HG03108 (cell line): Measurements from ENCODE around the gene URB2.
"Not testable (repeated sequence)": the region's sequence is repeated elsewhere in the genome, so short reads cannot be mapped to it uniquely, and the experiment has no call there.

Experiments used
- ATAC-seq: cut with Tn5 transposase; IDR thresholded peaks from one replicate; pipeline ENCODE4 v1.9.1; 2021; ENCODE audit warnings: moderate library complexity; ENCODE audit not compliant: unreplicated experiment

Gene URB2

DNA sequence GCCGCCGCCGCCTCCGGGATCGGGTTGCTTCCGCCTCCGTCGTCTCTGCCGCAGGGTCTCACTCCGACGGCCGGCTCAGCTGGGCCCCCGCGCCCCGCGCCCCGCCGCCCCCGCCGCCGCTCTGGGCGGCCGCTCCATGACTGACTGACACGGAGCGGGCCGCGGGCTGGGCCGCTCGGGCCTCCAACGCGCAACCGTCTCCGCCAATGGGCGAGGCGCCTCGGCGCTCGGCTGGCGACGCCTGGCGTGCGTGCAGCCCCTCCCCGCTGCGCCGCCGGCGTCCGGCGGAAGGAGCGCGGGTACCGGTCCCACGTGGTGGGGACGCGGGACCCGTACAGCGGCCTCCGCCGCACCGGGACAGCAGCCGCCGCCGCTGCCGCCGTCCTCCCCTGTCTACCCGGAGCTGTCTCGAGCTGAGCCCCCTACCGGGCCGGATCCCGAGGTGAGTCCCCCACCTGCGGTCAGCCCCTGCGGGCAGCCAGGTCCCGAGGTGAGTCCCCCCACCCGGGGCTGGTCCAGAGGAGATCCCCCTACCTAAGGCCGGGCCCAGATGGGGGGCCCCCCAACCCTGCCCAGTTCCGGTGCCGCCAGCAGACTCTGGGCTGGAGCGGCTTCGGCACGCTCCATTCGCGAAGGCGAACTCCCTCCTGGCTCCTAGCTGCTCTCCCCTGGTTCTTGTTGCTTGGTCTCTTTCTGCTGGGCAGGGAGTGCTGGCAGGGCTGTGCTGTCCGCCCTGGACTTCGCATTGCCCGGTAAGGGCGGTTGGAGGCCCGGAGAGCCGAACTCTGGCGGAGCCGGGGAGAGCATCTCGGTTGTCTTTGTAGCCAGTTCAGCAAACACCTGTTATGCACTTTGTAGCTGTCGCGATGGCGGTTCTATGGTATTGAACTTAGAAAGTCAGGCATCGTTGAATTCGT is at the start of gene URB2, which contains the start of gene TAF5L:
Gene URB2 (plus strand): TSS at position 333 of the 917 bp plus-strand sequence. CDS start 1,387 bp downstream, outside the sequence.
Gene TAF5L (minus strand): TSS at position 208 of the 917 bp plus-strand sequence. CDS start 11,640 bp downstream, outside the sequence.
- peak; percentile 80 for ATAC-seq

DNA sequence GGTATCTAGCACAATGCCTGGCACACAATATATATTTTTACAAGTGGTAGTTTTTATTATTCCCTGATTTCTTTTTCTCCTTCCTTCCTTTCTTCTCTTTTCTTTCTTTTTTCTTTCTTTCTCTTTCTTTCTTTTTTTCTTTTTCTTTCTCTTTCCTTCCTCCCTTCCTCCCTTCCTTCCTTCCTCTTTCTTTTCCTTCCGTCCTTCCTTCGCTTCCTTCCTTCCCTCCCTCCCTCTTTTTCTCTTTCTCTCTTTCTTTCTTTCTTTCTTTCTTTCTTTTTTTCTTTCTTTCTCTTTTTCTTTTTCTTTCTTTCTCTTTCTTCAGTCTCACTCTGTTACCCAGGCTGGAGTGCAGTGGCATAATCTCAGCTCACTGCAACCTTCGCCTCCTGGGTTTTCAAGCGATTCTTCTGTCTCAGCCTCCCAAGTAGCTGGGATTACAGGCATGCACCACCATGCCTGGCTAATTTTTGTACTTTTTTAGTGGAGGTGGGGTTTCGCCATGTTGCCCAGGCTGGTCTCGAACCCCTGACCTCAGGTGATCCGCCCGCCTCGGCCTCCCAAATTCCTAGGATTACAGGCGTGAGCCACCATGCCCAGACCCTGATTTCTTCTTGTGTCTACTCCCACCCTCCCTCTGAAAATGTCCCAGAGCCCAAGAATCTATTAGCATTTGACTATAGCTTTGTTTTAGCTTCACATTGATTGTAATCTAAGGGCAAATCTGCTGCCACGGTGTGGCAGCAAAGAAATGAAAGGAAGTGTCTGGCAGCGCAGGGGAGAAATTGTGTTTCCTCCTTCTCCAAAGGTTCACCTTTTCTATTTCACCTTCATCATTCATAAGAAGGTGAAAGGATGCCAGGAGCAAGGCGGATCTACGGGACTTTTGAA is 47.6 kb upstream of the URB2 start:
- no peak for ATAC-seq

DNA sequence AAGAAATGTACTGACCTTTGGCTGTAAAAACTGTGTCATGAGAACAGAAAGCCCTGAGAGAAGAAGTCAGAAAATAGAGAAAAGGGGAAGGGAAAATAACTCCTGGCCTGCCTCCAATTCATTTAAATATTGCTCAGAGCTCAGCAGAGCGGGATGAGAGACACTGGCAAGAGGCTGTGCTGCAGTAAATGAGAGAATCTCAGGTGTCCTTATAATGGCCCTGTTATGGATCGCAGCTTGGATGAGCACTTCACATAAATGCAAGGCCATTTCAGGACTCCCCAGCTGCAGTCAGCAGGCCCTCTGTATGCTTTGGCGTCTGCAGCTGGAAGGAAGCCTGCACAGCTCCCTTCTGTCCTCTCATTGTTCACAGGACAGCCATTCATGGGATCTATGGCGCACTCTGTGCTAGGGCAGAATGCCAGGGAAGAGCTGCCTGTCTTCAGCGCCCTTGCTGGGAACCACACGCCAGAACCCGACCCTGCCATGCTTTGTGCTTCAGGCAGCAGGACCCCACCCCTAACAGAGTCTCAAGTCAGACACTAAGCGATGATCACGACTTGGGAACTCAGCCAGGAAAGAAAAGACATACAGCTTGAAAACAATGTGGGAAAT is 46.9 kb upstream of the URB2 start:
- peak; percentile 81 for ATAC-seq

DNA sequence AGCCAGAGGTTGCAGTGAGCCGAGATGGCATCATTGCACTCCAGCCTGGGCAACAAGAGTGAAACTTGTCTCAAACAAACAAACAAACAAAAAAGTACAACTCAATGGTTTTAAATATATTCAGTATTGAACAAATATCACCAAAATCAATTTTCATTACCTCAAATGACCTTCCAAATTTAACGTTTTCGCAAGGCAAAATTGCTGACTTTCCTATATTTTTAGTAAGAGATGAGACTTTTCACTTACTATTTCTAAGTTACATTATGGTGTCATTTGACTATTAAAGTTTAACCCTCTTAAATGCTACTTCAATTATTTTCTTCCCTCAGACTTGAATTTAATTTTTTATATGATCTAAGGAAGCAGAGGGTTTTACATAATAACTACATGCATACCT is 44.6 kb upstream of the URB2 start:
- ATAC-seq, result no peak

DNA sequence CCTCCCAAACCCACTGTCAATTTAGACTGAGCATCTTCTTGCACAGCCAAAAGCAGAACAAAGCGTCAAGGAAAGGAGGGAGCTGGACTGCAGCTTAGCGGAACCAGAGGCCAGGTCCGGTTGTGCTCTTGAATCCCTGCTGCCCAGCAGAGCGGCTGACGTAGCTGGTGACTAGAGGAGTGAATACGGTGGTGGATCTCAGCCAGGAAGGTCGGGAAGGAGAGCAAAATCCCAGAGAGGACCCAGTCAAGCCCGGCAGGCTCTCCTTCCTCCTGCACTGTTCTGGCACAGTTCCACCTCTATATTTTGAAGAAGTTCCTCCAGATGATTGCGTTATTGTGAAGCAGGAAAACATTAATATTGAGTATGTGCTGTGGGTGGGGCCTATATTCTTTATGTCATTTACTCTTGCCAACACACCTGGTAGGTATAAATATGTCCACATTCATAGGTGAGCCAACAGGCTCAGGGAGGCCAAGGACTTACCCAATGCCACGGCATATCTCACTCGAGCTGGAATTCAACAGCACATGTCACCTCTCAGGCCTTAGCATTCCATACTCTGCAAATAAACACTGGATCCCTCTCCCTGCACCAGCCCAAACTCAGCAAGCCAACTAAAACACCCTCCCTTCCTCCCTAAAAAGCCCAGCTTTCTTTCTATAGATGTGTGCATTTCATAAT is 43.9 kb upstream of the URB2 start:
- no peak for ATAC-seq

DNA sequence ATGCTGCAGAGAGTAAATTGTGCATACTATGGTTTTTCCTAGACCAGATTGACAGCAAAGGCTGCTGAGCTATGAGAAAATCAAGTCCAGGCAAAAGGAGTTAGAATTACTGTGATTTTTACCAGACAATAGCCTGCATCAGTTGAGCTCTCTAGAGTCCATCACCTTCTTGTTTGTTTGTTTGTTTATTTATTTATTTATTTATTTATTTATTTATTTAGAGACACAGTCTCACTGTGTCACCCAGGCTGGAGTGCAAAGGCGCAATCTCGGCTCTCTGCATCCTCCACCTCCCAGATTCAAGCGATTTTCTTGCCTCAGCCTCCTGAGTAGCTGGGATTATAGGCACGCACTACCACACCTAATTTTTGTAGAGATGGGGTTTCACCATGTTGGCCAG is 43.3 kb upstream of the URB2 start:
- no peak for ATAC-seq

DNA sequence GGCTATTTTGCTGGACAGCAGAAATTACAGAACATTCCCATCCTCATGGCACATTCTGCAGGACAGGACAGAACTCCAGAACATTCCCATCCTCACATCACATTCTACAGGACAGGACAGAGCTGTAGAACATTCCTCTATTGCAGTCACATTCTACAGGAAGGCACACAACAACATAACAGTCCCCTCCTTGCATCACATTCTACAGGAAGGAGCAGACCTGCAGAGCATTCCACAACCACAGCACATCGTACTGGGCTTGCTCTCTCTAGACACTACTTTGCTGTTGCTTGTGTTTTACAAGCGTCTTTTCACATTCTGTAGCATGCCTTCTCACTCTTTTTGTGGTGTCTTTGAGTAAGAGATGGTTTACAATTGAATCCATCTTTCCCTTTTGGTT is 40.7 kb upstream of the URB2 start:
- no peak for ATAC-seq

DNA sequence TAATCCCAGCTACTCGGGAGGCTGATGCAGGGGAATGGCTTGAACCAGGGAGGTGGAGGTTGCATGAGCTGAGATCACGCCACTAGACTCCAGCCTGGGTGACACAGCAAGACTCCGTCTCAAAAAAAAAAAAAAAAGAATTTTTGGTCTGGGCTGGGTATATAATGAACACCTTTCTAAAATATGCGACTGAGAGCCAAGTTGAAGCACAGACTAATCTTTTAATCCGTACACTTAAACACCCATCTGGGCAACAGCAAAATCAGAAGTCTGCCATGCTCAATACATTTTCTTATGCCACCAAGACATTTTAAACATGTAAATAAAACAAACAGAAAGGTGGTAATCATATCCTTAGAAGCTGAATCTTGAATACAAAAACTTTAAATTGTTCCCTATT is 35.9 kb upstream of the URB2 start:
- ATAC-seq, result no peak

DNA sequence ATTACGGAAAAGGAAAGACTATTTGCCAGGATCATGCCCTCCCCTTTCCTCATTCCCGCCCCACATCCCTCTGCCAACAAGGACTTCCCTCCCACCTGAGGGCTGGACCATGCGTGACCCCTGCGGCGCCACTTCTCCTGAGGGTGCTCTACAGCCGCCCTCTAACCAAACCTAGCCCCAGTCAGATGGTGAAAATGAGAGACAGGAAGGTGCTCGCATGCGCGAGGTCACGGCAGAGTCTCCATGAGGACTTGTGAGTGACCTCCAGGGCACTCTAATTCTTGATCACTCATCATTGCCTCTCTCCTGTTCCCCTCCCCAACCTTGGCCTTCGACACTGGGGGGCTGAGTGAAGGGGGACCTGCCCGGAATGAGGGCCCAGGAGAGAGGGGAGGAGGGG is 32.2 kb upstream of the URB2 start:
- no peak for ATAC-seq

DNA sequence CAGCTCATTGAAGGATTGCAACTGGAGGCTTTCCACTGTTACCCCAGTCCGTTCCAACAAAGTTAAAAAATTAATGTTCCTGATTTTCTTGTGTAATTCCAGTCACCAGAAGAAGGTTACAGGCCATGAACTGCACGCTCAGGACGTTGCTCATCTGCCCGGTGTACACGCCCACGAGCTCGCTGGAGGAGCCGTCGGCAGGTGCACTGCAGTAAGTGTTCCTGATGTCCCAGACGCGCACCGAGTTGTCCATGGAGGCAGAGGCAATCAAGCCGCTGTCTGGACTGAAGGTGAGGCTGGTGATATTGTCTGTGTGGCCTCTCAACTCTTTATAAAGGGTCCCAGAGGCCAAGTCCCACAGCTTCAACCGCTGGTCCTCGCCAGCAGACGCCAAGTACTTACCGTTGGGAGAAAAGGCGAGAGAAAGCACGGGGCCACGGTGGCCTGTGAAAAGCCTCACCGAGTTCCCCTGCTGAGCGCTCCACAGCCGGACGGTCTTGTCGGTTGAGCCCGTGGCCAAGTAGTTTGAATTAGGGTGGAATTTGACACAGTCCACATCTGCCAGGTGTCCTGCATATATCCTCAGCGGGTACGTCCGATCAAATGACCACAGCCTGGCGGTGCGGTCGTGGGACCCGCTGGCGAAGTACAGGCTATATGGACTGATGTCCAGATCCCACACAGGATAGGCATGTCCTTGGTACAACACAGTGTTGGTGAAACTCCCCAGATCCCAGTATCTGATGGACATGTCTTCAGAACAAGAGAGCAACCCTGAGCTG is 31.6 kb upstream of the URB2 start:
- ATAC-seq, result no peak

DNA sequence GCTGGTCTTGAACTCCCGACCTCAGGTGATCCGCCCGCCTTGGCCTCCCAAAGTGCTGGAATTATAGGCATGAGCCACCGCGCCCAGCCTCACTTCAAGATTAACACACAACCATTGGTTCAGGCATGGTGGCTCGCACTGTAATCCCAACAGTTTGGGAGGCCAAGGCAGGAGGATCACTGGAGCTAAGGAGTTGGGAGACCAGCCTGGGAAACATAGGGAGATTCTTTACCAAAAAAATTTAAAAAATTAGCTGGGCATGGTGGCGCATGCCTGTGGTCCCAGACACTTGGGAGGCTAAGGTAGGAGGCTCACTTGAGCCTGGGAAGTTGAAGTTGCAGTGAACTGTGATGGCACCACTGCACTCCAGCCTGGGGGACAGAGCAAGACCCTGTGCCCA is 30.2 kb upstream of the URB2 start:
- not testable (repeated sequence) for ATAC-seq

DNA sequence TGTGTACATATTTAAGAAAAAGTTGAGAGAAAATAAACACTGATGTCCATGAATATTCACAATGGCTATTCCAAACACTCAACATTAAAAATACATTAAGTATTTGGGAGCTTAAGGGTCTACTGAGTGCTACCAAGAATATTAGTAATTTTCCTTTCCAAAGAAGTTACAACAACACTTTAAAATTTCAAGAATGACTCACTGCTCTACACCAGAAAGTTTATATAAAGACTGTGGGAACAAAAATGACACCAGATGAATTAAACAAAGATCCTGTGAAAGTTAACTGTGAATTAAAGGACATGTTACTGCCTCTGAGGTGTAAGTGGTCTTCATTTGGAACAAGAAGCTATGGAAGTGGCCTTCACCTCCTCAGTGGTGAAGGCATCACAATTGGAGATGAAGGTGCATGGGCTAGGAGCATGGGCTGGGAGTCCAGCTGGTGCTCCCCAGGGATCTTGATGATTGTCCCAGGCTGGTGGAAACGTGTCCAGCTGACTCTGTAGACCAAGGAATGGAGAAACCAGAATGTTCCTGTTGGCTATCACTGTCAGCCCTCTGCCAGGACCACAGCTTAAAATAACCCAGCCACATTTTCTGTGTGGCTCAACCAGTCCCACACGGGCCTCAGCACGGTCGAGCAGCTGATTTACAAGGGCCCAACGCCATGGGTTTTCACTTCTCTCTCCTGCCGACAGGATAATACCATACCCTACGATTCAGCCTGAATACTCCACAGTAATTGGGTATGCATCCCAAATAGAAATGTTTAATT is 28.9 kb upstream of the URB2 start:
- no peak for ATAC-seq

DNA sequence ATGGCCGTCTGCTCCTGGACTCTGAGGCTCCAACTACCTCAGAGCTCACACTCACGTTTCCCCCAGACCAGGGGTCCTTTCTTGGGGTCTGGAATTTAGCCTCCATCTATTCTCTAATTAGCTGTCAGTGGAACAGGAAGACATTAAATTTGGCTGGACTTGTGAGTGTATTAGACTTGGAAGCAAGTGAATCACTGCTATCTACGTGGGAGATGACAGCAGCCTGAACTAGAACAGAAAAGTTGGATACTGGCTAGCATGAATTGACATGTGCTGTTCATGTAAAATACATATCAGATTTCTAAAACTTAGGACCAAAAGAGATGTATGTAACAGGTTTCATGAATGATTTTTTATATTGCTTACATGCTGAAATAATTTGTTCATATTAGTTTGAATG is 28.2 kb upstream of the URB2 start:
- ATAC-seq, result no peak

DNA sequence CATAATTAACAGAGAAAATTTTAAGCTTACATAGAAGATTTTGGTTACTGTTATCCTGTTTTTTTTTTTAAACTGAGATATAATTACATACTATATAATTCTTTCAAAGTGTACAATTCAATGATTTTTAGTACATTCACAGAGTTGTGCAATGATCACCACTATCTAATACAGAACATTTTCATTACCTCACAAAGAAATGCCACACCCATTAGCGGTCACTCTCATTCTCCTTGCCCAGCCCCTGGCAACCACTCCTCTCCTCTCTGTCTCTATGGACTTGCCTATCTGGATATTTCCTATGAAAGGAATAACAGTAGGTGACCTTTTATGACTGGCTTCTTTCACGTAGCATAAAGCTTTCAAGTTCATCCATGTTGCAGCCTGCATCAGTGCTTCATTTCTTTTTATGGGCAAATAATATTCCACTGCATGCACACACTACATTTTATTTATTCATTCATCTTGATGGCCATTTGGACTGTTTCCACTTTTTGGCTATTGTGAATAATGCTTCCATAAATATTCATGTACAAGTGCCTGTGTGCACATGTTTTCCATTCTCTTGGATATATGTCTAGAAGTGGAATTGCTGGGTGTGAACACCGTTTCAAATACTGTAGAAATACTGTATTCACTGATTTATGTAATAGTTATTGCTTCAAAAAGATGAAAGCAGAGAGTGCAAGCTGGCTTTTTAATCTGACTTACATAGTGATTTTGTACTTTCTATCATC is 26.7 kb upstream of the URB2 start:
- no peak for ATAC-seq

DNA sequence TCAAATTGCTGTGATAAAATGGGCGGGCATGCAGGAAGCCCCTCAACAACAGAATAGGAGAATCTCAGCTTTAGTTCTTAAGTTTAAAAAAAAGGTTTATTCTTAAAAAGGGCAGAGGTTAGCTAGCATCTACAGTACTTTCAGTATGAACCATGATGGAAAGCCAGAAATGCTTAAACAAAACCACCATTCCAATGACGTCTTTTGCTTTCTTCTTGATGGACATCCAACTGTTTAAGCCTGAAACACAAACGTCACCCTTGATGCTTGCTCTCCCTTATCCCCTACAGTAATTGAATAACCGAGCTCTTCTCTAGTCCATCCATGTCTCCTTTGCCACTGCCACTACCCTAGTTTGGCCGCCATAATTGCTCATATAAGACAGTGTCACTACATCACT is 25.8 kb upstream of the URB2 start:
- ATAC-seq, result no peak

DNA sequence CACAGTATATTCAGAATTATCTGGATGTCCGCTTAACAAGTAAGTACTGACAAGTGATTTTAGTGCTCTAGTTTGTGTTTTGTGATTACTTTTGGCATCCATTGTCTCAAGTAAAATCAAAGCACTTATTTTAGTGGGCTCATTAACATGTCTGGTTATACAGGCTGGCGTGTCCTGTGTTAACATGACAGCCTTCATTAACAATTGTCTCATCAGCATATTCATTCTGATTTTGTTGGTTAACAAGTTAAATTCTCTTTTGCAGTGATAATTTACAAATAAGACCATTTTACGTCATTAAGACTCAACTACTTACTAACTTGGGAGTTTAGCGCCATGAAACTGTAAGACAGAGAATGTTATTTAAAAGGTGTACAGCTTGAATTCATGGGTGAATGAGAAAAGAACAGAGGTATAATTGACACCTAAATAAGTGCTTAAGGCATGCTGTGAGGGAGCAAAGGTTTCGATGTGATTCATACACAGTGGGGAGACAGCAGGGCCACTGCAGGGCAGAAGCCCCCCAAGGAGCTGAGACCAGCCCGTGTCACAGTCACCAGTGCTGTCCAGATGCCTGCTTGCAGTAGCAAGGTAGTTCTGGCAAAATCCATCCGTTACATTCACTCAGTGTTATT is 22.6 kb upstream of the URB2 start:
- ATAC-seq, result no peak

DNA sequence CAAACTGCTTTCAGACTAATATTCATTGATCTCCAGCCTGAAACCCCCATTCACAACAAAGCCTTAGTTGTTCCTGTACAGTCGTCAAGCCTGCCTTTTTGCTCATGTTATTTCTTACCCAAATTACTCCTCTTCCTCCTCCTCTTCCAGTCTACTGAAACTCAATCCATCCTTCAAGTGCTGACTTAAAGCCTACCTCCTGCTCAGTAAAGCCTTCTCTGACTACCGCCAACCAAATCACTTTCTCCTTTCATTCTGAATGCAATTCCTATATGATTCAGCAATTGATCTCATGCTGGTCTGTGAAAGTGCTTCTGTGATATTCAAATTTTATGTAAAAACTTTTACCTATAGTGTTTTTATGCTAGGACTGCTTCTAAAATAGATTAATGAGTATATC is 18.7 kb upstream of the URB2 start:
- ATAC-seq, result no peak

DNA sequence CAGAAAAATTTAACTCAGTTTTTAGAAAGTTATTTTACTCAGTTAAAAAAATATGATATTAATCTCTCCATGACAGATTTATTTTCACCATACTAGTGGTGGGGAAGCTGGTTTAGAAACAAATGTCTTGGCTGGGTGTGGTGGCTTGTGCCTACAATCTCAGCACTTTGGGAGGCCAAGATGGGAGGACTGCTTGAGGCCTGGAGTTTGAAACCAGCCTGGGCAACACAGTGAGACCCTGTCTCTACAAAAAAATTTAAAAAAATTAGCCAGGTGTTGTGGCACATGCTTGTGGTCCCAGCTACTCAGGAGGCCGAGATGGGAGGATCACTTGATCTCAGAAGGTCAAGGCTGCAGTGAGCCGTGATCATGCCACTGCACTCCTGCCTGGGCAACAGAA is 17.5 kb upstream of the URB2 start:
- no peak for ATAC-seq
